ENCODE measurements around the gene SRGAP1.

DNA sequence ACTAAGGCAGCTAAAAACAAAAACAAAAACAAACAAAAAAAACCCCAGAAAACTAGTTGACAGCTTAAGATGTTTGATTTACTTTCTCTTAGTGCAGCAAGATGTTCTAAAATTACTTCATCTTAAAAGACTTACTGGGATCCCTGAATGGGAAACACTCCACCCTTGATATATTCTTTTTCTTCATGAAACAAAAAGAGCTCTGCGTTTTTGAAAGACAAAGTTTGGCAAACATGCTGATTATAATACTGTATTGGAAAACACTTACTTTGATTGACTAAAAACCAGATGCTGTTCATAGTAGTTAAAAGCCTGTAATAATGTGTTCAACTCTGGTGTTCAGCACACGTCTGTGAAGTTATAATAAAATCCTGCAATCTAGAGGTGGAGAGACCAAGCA lies 136.8 kb downstream of the SRGAP1 start:
- TF ChIP-seq, protein P1, sequence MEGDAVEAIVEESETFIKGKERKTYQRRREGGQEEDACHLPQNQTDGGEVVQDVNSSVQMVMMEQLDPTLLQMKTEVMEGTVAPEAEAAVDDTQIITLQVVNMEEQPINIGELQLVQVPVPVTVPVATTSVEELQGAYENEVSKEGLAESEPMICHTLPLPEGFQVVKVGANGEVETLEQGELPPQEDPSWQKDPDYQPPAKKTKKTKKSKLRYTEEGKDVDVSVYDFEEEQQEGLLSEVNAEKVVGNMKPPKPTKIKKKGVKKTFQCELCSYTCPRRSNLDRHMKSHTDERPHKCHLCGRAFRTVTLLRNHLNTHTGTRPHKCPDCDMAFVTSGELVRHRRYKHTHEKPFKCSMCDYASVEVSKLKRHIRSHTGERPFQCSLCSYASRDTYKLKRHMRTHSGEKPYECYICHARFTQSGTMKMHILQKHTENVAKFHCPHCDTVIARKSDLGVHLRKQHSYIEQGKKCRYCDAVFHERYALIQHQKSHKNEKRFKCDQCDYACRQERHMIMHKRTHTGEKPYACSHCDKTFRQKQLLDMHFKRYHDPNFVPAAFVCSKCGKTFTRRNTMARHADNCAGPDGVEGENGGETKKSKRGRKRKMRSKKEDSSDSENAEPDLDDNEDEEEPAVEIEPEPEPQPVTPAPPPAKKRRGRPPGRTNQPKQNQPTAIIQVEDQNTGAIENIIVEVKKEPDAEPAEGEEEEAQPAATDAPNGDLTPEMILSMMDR (IDR thresholded peaks at IDR 0.05) = no peak
- TF ChIP-seq POLR2A (IDR thresholded peaks at IDR 0.05) = no peak

Data from vagina (tissue), 2 donors.